Chondrocyte (in vitro differentiated cells): ENCODE data around the gene PPIG. TPM values are rescaled to one million over a fixed set of nuclear protein-coding genes. Genes with fewer than 3 reads are reported as not detected.

Experiments
- DNase-seq: peaks from one replicate; pipeline ENCODE4 v3.0.0; 2021; ENCODE audit warnings: mixed read lengths, low spot score
- H3K27ac Mint-ChIP-seq: one replicate; pipeline ENCODE4 v1.8.0; 2021; ENCODE audit warnings: mild to moderate bottlenecking, moderate library complexity, mixed read lengths; ENCODE audit not compliant: unreplicated experiment
- H3K27me3 Mint-ChIP-seq: 2 replicates; pipeline ENCODE4 v1.8.0; 2021; ENCODE audit warnings: low read depth, mixed read lengths
- H3K36me3 Mint-ChIP-seq: 2 replicates; pipeline ENCODE4 v1.8.0; 2021; ENCODE audit warnings: low read depth, mixed read lengths
- H3K4me1 Mint-ChIP-seq: 2 replicates; pipeline ENCODE4 v1.8.0; 2021; ENCODE audit warnings: low read depth, mild to moderate bottlenecking, mixed read lengths
- H3K4me3 Mint-ChIP-seq: one replicate; pipeline ENCODE4 v1.8.0; 2021; ENCODE audit warnings: mild to moderate bottlenecking, moderate library complexity, mixed read lengths; ENCODE audit not compliant: unreplicated experiment
- H3K9me3 Mint-ChIP-seq: 2 replicates; pipeline ENCODE4 v1.8.0; 2021; ENCODE audit warnings: low read depth, mixed read lengths
- CTCF ChIP-seq: fragments of 200-600 bp; sonication (generic); IDR thresholded peaks from 2 replicates; pipeline ENCODE4 v1.5.0; 2021; ENCODE audit warnings: antibody characterized with exemption, mild to moderate bottlenecking, moderate library complexity
- total RNA-seq: library from RNA; stranded (reverse); gene quantifications from 3 replicates; pipeline ENCODE4 v1.2.1, GENCODE V29; 2021

The PPIG gene
- total RNA-seq, 1 donor from 2014 or later, result 34.8 TPM

DNA sequence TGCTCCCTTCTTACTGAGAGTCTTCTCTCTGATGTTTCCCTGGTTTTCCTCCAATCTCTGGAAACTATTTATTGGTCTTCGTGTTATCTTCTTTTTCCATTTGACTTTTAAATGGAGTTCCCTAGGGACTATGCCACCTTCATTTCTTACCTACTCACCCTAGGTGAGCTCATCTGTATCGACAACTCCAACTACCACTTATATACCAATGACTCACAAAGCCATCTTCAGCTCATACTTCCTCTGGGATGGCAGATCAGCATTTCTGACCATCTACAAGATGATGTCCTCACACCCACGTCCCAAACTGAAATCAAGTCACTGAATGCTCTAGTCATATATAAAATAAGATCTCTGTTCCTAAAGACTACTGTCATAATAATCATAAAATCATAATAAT lies 69.5 kb downstream of the PPIG start:
- H3K4me3 Mint-ChIP-seq, result no peak overlapping the region
- no peak for DNase-seq
- peaks cover 8% of the 10 kb centered on the region for H3K27me3 Mint-ChIP-seq
- TF ChIP-seq CTCF, result no peak
- H3K36me3 Mint-ChIP-seq, result no peaks in the 10 kb centered on the region
- no peaks in the 10 kb centered on the region for H3K9me3 Mint-ChIP-seq
- no peaks in the 10 kb centered on the region for H3K4me1 Mint-ChIP-seq
- no peak overlapping the region for H3K27ac Mint-ChIP-seq

- Mint-ChIP-seq H3K4me3 (no peak overlapping the region), H3K27ac (no peak overlapping the region), H3K36me3 (peaks cover 2% of the 10 kb centered on the region), H3K27me3 (peaks cover 8% of the 10 kb centered on the region), H3K4me1 (no peaks in the 10 kb centered on the region), H3K9me3 (no peaks in the 10 kb centered on the region)
- TF ChIP-seq CTCF, result no peak
- DNase-seq, result no peak
These were observed 72.0 kb downstream of the PPIG start for GRCh38 chr2:169656164-169656563.

GRCh38 chr2:169658877-169659276 lies 74.7 kb downstream of the PPIG start:
- H3K9me3 Mint-ChIP-seq, result no peaks in the 10 kb centered on the region
- TF ChIP-seq CTCF, result no peak
- no peaks in the 10 kb centered on the region for H3K27me3 Mint-ChIP-seq
- no peak for DNase-seq
- no peaks in the 10 kb centered on the region for H3K4me1 Mint-ChIP-seq
- no peak overlapping the region for H3K4me3 Mint-ChIP-seq
- peaks cover 2% of the 10 kb centered on the region for H3K36me3 Mint-ChIP-seq
- no peak overlapping the region for H3K27ac Mint-ChIP-seq

- TF ChIP-seq CTCF, result no peak
- Mint-ChIP-seq H3K27ac (no peak overlapping the region), H3K9me3 (no peaks in the 10 kb centered on the region), H3K4me3 (no peak overlapping the region), H3K4me1 (no peaks in the 10 kb centered on the region), H3K36me3 (peaks cover 2% of the 10 kb centered on the region), H3K27me3 (no peaks in the 10 kb centered on the region)
- no peak for DNase-seq
These were observed 75.2 kb downstream of the PPIG start for GRCh38 chr2:169659320-169659719.

DNA sequence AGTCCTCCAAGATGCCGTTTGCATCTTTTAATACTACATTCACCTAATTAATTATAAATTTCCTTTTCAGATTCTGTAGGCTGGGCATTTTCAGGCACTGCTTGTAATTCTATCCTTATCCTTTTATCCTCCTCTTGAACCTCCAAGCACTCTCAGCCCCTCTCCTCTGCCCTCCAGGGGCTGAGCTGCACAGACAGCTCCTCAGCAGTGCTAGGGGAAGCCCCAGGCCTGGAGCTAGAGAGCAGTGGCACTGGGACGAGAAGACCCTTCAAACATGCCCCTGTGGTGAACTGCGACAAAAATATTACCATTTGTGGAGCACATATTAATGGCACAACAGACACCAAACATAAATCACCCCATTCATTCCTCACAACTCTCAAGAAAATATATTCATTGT lies 77.1 kb downstream of the PPIG start:
- H3K9me3 Mint-ChIP-seq, result no peaks in the 10 kb centered on the region
- H3K4me1 Mint-ChIP-seq, result peaks cover 6% of the 10 kb centered on the region
- no peak overlapping the region for H3K4me3 Mint-ChIP-seq
- no peaks in the 10 kb centered on the region for H3K27me3 Mint-ChIP-seq
- peaks cover 2% of the 10 kb centered on the region for H3K36me3 Mint-ChIP-seq
- no peak for DNase-seq
- TF ChIP-seq CTCF, result no peak
- no peak overlapping the region for H3K27ac Mint-ChIP-seq
